ENCODE data around the gene CLMP.
"Not testable (repeated sequence)": the region's sequence is repeated elsewhere in the genome, so short reads cannot be mapped to it uniquely, and the experiment has no call there.

Gene CLMP

GRCh38 chr11:123214940-123215339 lies 19.9 kb upstream of the CLMP start:
- FAIRE-seq: no peak
- no peak for DNase-seq (ENCODE audit: insufficient read length)
- TF ChIP-seq POLR2AphosphoS5 (IDR thresholded peaks at IDR 0.05; ENCODE audit: low read depth, low read length): no peak
- TF ChIP-seq TAF1 (IDR thresholded peaks at IDR 0.05; ENCODE audit: borderline replicate concordance, low read depth, low read length): no peak
- no peak for TF ChIP-seq POLR2A (IDR thresholded peaks at IDR 0.05; ENCODE audit: low read depth, low read length)

GRCh38 chr11:123214396-123214795 lies 19.3 kb upstream of the CLMP start:
- FAIRE-seq: no peak

DNA sequence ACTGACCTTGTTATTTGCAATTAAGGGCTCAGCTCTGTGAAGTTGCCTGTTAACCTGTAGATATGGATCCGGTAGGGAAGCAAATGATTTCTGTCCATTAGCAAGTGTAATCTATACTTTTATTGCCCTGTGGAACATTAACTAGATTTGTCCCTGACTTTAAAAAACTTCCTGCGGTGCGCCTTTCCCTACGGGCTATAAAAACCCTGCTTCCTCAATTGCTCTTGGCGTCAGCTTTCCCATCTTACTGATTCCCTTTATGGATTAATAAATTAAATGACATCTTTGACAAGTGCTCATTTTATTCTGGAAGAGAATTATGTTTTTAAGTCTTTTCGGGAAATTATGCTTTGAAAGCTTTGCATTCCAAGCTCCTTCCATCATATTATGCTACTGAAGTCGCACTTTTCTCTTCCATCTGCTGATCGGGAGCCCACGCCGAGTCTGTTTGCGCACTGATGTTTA lies 18.3 kb upstream of the CLMP start:
- TF ChIP-seq POLR2A (IDR thresholded peaks at IDR 0.05; ENCODE audit: low read depth, low read length): no peak
- TF ChIP-seq POLR2AphosphoS5 (IDR thresholded peaks at IDR 0.05; ENCODE audit: low read depth, low read length): no peak
- FAIRE-seq (no peak), DNase-seq (ENCODE audit: insufficient read length) (no peak)

More at GRCh38 chr11:123214396-123214795, 19.3 kb upstream of the CLMP start:
- no peak for DNase-seq (ENCODE audit: insufficient read length)
- no peak for TF ChIP-seq POLR2AphosphoS5 (IDR thresholded peaks at IDR 0.05; ENCODE audit: low read depth, low read length)
- no peak for TF ChIP-seq TAF1 (IDR thresholded peaks at IDR 0.05; ENCODE audit: borderline replicate concordance, low read depth, low read length)
- no peak for TF ChIP-seq POLR2A (IDR thresholded peaks at IDR 0.05; ENCODE audit: low read depth, low read length)

DNA sequence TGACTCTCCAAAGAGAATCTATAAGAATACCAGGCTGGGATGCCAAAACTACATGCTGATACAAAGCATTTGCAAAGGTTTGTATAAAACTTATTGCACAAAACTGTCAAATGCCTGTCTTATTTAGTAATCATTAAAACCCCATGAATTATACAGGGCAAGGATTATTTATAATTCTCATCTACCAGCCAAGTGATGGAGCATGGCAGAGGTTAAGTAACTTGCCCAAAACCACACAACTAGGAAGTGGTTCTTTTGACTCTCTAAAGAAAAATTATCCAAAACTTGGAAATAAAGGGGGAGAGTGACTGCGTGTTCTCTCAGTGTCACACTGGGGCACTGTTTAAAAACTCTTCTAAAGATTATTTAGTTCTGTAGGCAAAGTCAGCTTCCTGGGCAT lies 17.4 kb upstream of the CLMP start:
- DNase-seq (ENCODE audit: insufficient read length) (no peak), FAIRE-seq (no peak)
- TF ChIP-seq POLR2AphosphoS5 (IDR thresholded peaks at IDR 0.05; ENCODE audit: low read depth, low read length) (no peak), POLR2A (IDR thresholded peaks at IDR 0.05; ENCODE audit: low read depth, low read length) (no peak), TAF1 (IDR thresholded peaks at IDR 0.05; ENCODE audit: borderline replicate concordance, low read depth, low read length) (no peak)

DNA sequence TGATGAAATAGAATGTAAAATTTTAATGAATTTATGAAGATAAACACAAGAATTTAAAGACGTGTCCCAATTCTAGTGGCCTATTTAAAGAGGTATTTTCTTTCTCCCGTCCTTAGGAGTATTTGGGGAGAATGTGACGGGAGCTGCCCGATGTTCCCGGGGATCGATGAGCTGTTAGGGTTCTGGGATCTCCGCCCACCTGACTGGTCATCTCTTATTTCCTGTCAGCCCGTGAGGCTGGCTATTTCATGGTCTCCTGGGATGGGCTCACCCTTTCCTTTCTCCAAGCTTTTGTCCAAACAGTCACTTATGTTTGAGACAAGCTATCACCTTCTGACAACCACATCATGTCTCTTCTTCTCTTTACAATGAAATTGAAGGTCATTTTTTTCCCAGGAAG lies 16.9 kb upstream of the CLMP start:
- no peak for TF ChIP-seq TAF1 (IDR thresholded peaks at IDR 0.05; ENCODE audit: borderline replicate concordance, low read depth, low read length)
- no peak for TF ChIP-seq POLR2AphosphoS5 (IDR thresholded peaks at IDR 0.05; ENCODE audit: low read depth, low read length)
- TF ChIP-seq POLR2A (IDR thresholded peaks at IDR 0.05; ENCODE audit: low read depth, low read length): no peak
- FAIRE-seq: no peak
- no peak for DNase-seq (ENCODE audit: insufficient read length)

DNA sequence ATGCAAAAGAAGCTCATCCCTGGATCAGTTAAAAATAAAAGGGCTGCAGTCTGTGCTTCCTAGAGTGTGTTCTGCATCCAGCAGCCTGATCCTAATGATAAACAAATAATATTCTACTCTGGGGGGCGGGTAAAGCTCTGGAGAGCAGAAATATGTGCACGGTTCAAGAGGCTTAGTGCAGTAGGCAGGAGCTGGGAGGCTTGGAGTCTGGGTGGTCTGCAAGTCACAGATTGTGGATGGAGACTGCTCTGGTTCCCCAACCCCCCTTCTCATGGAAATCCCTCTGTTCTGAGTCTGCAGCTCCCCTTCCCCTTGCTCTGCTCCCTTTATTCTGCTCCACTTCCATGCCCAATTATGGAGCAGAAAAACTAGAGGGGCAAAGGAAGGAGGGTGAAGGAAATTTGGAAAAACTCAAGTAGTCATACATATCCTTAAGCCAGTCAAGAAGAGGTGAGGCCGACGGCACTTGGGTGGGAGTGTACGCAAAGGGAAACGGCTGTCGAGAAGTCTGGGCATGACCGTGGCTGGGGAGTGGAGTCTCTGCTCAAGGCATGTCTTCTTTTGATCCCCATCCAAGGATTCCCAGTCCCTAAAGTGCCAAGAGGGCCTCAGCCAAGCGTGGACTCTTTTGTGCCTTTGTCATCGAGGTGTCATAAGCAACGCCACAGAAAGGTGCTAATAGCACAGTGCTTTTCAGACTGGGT lies 16.3 kb upstream of the CLMP start:
- FAIRE-seq (no peak), DNase-seq (ENCODE audit: insufficient read length) (no peak)
- TF ChIP-seq POLR2A (IDR thresholded peaks at IDR 0.05; ENCODE audit: low read depth, low read length) (no peak), TAF1 (IDR thresholded peaks at IDR 0.05; ENCODE audit: borderline replicate concordance, low read depth, low read length) (no peak), POLR2AphosphoS5 (IDR thresholded peaks at IDR 0.05; ENCODE audit: low read depth, low read length) (no peak)

DNA sequence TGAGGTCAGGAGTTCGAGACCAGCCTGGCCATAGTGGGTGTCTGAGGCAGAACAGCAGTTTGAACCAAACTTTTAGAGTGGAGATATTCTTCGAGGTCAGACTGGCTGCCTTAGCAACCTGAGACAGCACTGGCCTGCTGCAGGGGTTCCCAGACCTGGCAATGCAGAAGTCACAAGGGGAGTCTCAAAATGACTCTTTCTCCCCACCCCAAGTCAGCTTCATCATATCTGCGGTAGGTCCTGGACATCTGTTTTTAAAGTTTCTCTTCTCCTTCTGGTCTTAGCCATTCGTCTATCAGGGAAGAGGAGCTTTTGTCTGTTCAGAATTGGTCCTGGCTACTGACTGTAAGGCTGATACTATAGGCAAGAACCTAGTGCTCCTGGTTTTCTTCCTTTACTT lies 14.5 kb upstream of the CLMP start:
- FAIRE-seq: peak; percentile 24
- no peak for DNase-seq (ENCODE audit: insufficient read length)
- TF ChIP-seq POLR2A (IDR thresholded peaks at IDR 0.05; ENCODE audit: low read depth, low read length): no peak
- TF ChIP-seq POLR2AphosphoS5 (IDR thresholded peaks at IDR 0.05; ENCODE audit: low read depth, low read length): no peak
- TF ChIP-seq TAF1 (IDR thresholded peaks at IDR 0.05; ENCODE audit: borderline replicate concordance, low read depth, low read length): no peak

DNA sequence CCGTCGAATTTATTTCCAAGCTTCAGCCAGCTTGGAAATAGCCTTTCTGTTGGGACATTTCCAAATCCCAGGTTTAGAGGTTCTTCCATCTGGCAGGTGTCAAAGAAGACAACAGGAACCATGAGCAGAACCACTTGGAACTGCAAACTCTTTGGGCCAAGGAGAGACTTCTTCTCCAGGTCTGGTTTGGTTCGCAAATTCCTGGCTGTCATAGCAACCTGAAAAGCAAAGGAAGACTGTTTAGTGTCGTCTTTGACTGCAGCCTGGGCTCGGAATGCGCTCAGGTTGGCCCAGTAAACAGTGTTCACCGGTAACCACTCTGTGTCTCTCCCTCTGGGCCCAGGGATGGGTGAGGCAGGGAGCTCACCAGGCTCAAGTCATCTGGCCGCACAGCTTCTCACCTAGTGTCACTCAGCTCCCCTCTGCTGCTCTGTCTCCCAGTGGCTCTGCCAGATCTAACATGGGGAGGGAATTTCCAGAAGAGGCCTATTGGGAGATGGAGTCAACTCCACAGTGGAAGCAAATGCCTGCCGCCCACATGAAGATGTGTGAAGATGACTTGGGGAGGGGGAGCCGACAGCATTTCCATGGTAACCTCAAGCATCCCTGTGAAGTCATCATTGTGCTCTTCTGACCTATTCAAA lies 11.9 kb upstream of the CLMP start:
- DNase-seq (ENCODE audit: insufficient read length): no peak
- no peak for FAIRE-seq
- TF ChIP-seq POLR2AphosphoS5 (IDR thresholded peaks at IDR 0.05; ENCODE audit: low read depth, low read length) (no peak), TAF1 (IDR thresholded peaks at IDR 0.05; ENCODE audit: borderline replicate concordance, low read depth, low read length) (no peak), POLR2A (IDR thresholded peaks at IDR 0.05; ENCODE audit: low read depth, low read length) (no peak)

GRCh38 chr11:123206055-123206454 lies 11.0 kb upstream of the CLMP start:
- not testable (repeated sequence) for FAIRE-seq; DNase-seq (ENCODE audit: insufficient read length)

DNA sequence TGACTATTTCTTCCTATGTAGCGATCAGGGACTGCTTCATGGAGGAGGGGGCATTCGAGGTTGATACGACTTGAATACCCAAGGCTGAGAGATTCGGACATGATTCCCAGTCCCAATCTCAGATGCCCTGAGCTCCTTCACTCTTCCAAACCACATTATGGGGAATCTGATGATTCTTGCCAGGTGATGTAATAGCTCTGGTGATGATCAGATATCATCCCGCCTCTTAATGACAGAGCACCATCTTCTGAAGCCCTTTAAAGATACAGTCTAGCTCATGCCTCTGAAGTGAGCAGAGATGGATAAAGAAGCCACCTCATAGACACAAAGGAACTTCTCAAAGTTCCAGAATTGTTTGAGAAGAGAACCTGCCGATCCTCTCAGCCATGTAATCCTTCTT lies 8.9 kb upstream of the CLMP start:
- FAIRE-seq (no peak), DNase-seq (ENCODE audit: insufficient read length) (no peak)
- TF ChIP-seq TAF1 (IDR thresholded peaks at IDR 0.05; ENCODE audit: borderline replicate concordance, low read depth, low read length) (no peak), POLR2AphosphoS5 (IDR thresholded peaks at IDR 0.05; ENCODE audit: low read depth, low read length) (no peak), POLR2A (IDR thresholded peaks at IDR 0.05; ENCODE audit: low read depth, low read length) (no peak)

DNA sequence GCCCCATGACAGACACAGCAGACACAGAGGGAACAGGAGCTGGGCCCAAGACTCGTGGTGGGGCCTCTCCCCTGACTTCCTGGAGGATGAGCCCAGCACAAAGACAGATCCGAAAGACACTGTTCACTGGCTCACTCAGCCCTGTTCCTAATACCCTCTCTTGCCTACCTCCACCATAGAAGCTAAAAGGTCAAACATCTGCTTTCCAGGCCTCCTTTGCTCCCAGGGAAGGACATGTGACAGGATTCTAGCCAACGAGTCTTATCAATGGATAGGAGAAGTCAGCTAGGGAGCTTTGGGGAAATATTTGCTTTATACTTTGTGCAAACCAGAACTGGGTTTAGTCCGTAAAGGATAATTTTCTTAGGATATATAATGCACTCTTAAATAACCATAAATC lies 8.4 kb upstream of the CLMP start:
- DNase-seq (ENCODE audit: insufficient read length): no peak
- no peak for FAIRE-seq
- TF ChIP-seq TAF1 (IDR thresholded peaks at IDR 0.05; ENCODE audit: borderline replicate concordance, low read depth, low read length) (no peak), POLR2A (IDR thresholded peaks at IDR 0.05; ENCODE audit: low read depth, low read length) (no peak), POLR2AphosphoS5 (IDR thresholded peaks at IDR 0.05; ENCODE audit: low read depth, low read length) (no peak)
